Activated T-helper 1 cell treated with anti-CD3 and anti-CD28 coated beads, Interleukin-12 subunit alpha, Interleukin-12 subunit beta, Interleukin-2, Interleukin-4 antibody, amounts not matched to agents 30 ng/mL and 10 ng/mL and 1 ng/mL, durations not matched to agents 14 hours and 24 hours and 36 hours (primary cell): ENCODE data around the gene UCKL1. TPM values are rescaled to one million over a fixed set of nuclear protein-coding genes. Genes with fewer than 3 reads are reported as not detected.

Experiments
- DNase-seq: peaks from one replicate; pipeline ENCODE4 v3.0.0; 2021; ENCODE audit warnings: low spot score
- H3K27ac Mint-ChIP-seq: one replicate; pipeline ENCODE4 v1.8.0; 2021; ENCODE audit warnings: mild to moderate bottlenecking, mixed read lengths
- H3K27me3 Mint-ChIP-seq: one replicate; pipeline ENCODE4 v1.8.0; 2022; ENCODE audit warnings: mild to moderate bottlenecking, moderate library complexity, mixed read lengths; ENCODE audit not compliant: insufficient read depth
- H3K36me3 Mint-ChIP-seq: one replicate; pipeline ENCODE4 v1.8.0; 2021; ENCODE audit warnings: low read depth, mixed read lengths
- H3K4me1 Mint-ChIP-seq: one replicate; pipeline ENCODE4 v1.8.0; 2021; ENCODE audit warnings: low read depth, mixed read lengths
- H3K4me3 Mint-ChIP-seq: one replicate; pipeline ENCODE4 v1.8.0; 2021; ENCODE audit warnings: mild to moderate bottlenecking, moderate library complexity, mixed read lengths
- H3K9me3 Mint-ChIP-seq: one replicate; pipeline ENCODE4 v1.8.0; 2021; ENCODE audit warnings: mixed read lengths
- intact Hi-C: fragments of 100-400 bp; cut with micrococcal nuclease; formaldehyde crosslinking; loops from one replicate; pipeline ENCODE4 v1.15.1; 2024
- total RNA-seq: library from RNA; stranded (reverse); gene quantifications from 2 replicates; pipeline ENCODE4 v1.2.3, GENCODE V29; 2022

The UCKL1 gene
- total RNA-seq, 1 donor from 2014 or later: 49.3 TPM

GRCh38 chr20:63908008-63908682, 48.1 kb downstream of the UCKL1 start:
- H3K4me3 Mint-ChIP-seq: no peak overlapping the region
- intact Hi-C loops: no loop called here
- no peaks in the 10 kb centered on the region for H3K9me3 Mint-ChIP-seq
- peak overlapping the region; percentile 52 for H3K27ac Mint-ChIP-seq
- H3K36me3 Mint-ChIP-seq: peaks cover 9% of the 10 kb centered on the region
- H3K27me3 Mint-ChIP-seq: no peaks in the 10 kb centered on the region
- peaks cover 37% of the 10 kb centered on the region for H3K4me1 Mint-ChIP-seq
- no peak for DNase-seq

- intact Hi-C loops: no loop called here
- Mint-ChIP-seq H3K4me1 (peaks cover 39% of the 10 kb centered on the region), H3K27ac (peak overlapping the region; percentile 48), H3K36me3 (no peaks in the 10 kb centered on the region), H3K4me3 (no peak overlapping the region), H3K9me3 (no peaks in the 10 kb centered on the region), H3K27me3 (no peaks in the 10 kb centered on the region)
- DNase-seq: no peak
These were observed 52.2 kb downstream of the UCKL1 start for GRCh38 chr20:63903796-63904561.

- H3K4me3 Mint-ChIP-seq: no peak overlapping the region
These were observed 55.8 kb downstream of the UCKL1 start for GRCh38 chr20:63900413-63900812.

GRCh38 chr20:63898882-63899558, 57.2 kb downstream of the UCKL1 start:
- H3K27ac Mint-ChIP-seq: peak overlapping the region; percentile 34
- no peaks in the 10 kb centered on the region for H3K9me3 Mint-ChIP-seq
- no peaks in the 10 kb centered on the region for H3K27me3 Mint-ChIP-seq
- intact Hi-C loops: loop anchor here (5.0 kb wide), 1 partner anchor 178 kb away; the partner anchor contains the start of gene RGS19
- no peak for DNase-seq
- peaks cover 17% of the 10 kb centered on the region for H3K36me3 Mint-ChIP-seq
- H3K4me3 Mint-ChIP-seq: no peak overlapping the region
- H3K4me1 Mint-ChIP-seq: peaks cover 64% of the 10 kb centered on the region

More at GRCh38 chr20:63900413-63900812, 55.8 kb downstream of the UCKL1 start:
- Mint-ChIP-seq H3K36me3 (peaks cover 17% of the 10 kb centered on the region), H3K4me1 (peaks cover 66% of the 10 kb centered on the region), H3K27ac (no peak overlapping the region), H3K9me3 (no peaks in the 10 kb centered on the region), H3K27me3 (no peaks in the 10 kb centered on the region)
- DNase-seq: no peak
- intact Hi-C loops: no loop called here

- no peaks in the 10 kb centered on the region for H3K27me3 Mint-ChIP-seq
- no peak for DNase-seq
- H3K36me3 Mint-ChIP-seq: peaks cover 17% of the 10 kb centered on the region
- no peaks in the 10 kb centered on the region for H3K9me3 Mint-ChIP-seq
- intact Hi-C loops: loop anchor here (2.0 to 5.0 kb wide), 2 partner anchors 25 to 179 kb away; partner anchors contain the start of gene RGS19
- peak overlapping the region; percentile 0 for H3K4me3 Mint-ChIP-seq
- no peak overlapping the region for H3K27ac Mint-ChIP-seq
- H3K4me1 Mint-ChIP-seq: peaks cover 60% of the 10 kb centered on the region
These were observed 58.1 kb downstream of the UCKL1 start for GRCh38 chr20:63897978-63898561.

- Mint-ChIP-seq H3K27me3 (no peaks in the 10 kb centered on the region), H3K4me3 (peak overlapping the region; percentile 89), H3K36me3 (peaks cover 18% of the 10 kb centered on the region), H3K27ac (peak overlapping the region; percentile 96), H3K9me3 (no peaks in the 10 kb centered on the region), H3K4me1 (peaks cover 50% of the 10 kb centered on the region)
- intact Hi-C loops: loop anchor here (1.0 to 5.0 kb wide), 5 partner anchors 24 to 359 kb away; partner anchors contain the start of genes PTK6, RGS19 and TPD52L2
- no peak for DNase-seq
These were observed 59.7 kb downstream of the UCKL1 start for GRCh38 chr20:63896264-63897105.

GRCh38 chr20:63895952-63896263, 60.3 kb downstream of the UCKL1 start:
- Mint-ChIP-seq H3K4me3 (peak overlapping the region; percentile 89), H3K4me1 (peaks cover 45% of the 10 kb centered on the region), H3K27ac (peak overlapping the region; percentile 96), H3K27me3 (no peaks in the 10 kb centered on the region), H3K9me3 (no peaks in the 10 kb centered on the region), H3K36me3 (peaks cover 19% of the 10 kb centered on the region)
- intact Hi-C loops: loop anchor here (1.0 to 5.0 kb wide), 7 partner anchors 23 to 359 kb away; partner anchors contain the start of genes PTK6, RGS19, TCEA2 and TPD52L2
- DNase-seq: no peak

- no peaks in the 10 kb centered on the region for H3K27me3 Mint-ChIP-seq
- H3K9me3 Mint-ChIP-seq: no peaks in the 10 kb centered on the region
- intact Hi-C loops: loop anchor here (1.0 to 5.0 kb wide), 3 partner anchors 61 to 182 kb away; partner anchors contain the start of genes RGS19, TCEA2 and UCKL1
- peak overlapping the region; percentile 96 for H3K27ac Mint-ChIP-seq
- H3K4me1 Mint-ChIP-seq: peaks cover 42% of the 10 kb centered on the region
- H3K4me3 Mint-ChIP-seq: peak overlapping the region; percentile 89
- DNase-seq: no peak
- H3K36me3 Mint-ChIP-seq: peaks cover 19% of the 10 kb centered on the region
These were observed 60.8 kb downstream of the UCKL1 start for GRCh38 chr20:63895202-63895951.

- Mint-ChIP-seq H3K36me3 (peaks cover 26% of the 10 kb centered on the region), H3K4me3 (peak within 1 kb of the TSS; percentile 89), H3K27ac (peak within 1 kb of the TSS; percentile 96), H3K27me3 (no peaks in the 10 kb centered on the region), H3K9me3 (no peaks in the 10 kb centered on the region), H3K4me1 (peaks cover 42% of the 10 kb centered on the region)
- DNase-seq: peak; percentile 98
- intact Hi-C loops: loop anchor here (1.0 to 5.0 kb wide), 5 partner anchors 62 to 341 kb away; partner anchors contain the start of genes RGS19, TCEA2 and UCKL1
These were observed 61.6 kb downstream of the UCKL1 start, which contains the start of gene DNAJC5 for GRCh38 chr20:63894358-63895201. TSS of gene DNAJC5 (plus strand) at chr20:63895126. CDS start at chr20:63928346, 33,220 bp downstream.

- Mint-ChIP-seq H3K4me1 (peaks cover 38% of the 10 kb centered on the region), H3K36me3 (peaks cover 31% of the 10 kb centered on the region), H3K4me3 (peak overlapping the region; percentile 85), H3K27me3 (no peaks in the 10 kb centered on the region), H3K9me3 (no peaks in the 10 kb centered on the region), H3K27ac (peak overlapping the region; percentile 85)
- intact Hi-C loops: loop anchor here (1.0 kb wide), 2 partner anchors 266 to 341 kb away; no protein-coding TSS in a partner anchor
- DNase-seq: no peak
These were observed 62.2 kb downstream of the UCKL1 start for GRCh38 chr20:63893999-63894357.
